Fibroblast of lung (primary cell): Measurements from ENCODE around the gene MFAP2. TPM values are rescaled to one million over a fixed set of nuclear protein-coding genes. Genes with fewer than 3 reads are reported as not detected.

Source experiments
- DNase-seq, 2 donors: peaks; one replicate each; pipeline versions ENCODE4 v3.0.0 to v3.0.0-alpha.2; 2010; ENCODE audit warnings: low read depth in 2 of 2
- H2AFZ ChIP-seq: 2 replicates; pipeline ENCODE4 v1.5.1; 2012; ENCODE audit warnings: low read length, control low read depth, inconsistent platforms
- H3K27ac ChIP-seq: 2 replicates; pipeline ENCODE4 v1.5.1; 2011; ENCODE audit warnings: low read length, control low read depth; ENCODE audit not compliant: insufficient read depth
- H3K27me3 ChIP-seq: 2 replicates; pipeline ENCODE4 v1.5.1; 2011; ENCODE audit warnings: mild to moderate bottlenecking, low read length; ENCODE audit not compliant: control insufficient read depth, insufficient read depth
- H3K36me3 ChIP-seq: 2 replicates; pipeline ENCODE4 v1.5.1; 2011; ENCODE audit warnings: low read length; ENCODE audit not compliant: control insufficient read depth, insufficient read depth
- H3K4me1 ChIP-seq: 2 replicates; pipeline ENCODE4 v1.5.1; 2011; ENCODE audit warnings: low read length; ENCODE audit not compliant: control insufficient read depth, insufficient read depth; ENCODE audit errors: extremely low read depth
- H3K4me2 ChIP-seq: 2 replicates; pipeline ENCODE4 v1.5.1; 2011; ENCODE audit warnings: low read length, control low read depth; ENCODE audit not compliant: insufficient read depth; ENCODE audit errors: extremely low read depth
- H3K4me3 ChIP-seq, 4 experiments: fragments of 200-600 bp in 1 of 4; sonication (generic) in 1 of 4; replicated peaks in 1 of 4; 2 replicates each; pipeline ENCODE4 v1.5.1; 2011 to 2016; ENCODE audit warnings: low read length in 4 of 4, low read depth in 3 of 4, mild to moderate bottlenecking in 3 of 4, control low read depth in 2 of 4, inconsistent platforms in 1 of 4, mixed read lengths in 1 of 4; ENCODE audit not compliant: insufficient read depth in 1 of 4; ENCODE audit errors: control extremely low read depth in 1 of 4
- H3K79me2 ChIP-seq: 2 replicates; pipeline ENCODE4 v1.5.1; 2012; ENCODE audit warnings: mild to moderate bottlenecking, low read length, inconsistent platforms; ENCODE audit not compliant: control insufficient read depth, insufficient read depth
- H3K9ac ChIP-seq: 2 replicates; pipeline ENCODE4 v1.5.1; 2011; ENCODE audit warnings: mild to moderate bottlenecking, low read length, control low read depth; ENCODE audit not compliant: insufficient read depth
- H3K9me3 ChIP-seq: 2 replicates; pipeline ENCODE4 v1.5.1; 2012; ENCODE audit warnings: low read depth, low read length; ENCODE audit not compliant: control insufficient read depth, insufficient read depth
- H4K20me1 ChIP-seq: 2 replicates; pipeline ENCODE4 v1.5.1; 2011; ENCODE audit warnings: low read length; ENCODE audit not compliant: control insufficient read depth, insufficient read depth; ENCODE audit errors: extremely low read depth
- EZH2 ChIP-seq: IDR thresholded peaks from 2 replicates; pipeline ENCODE4 v1.5.1; 2012; ENCODE audit warnings: low read length, control low read depth, mild to moderate bottlenecking; ENCODE audit errors: missing control alignments
- polyA plus RNA-seq, 2 donors: library from polyadenylated mRNA; depleted of rRNA in 1 of 2; stranded (reverse) in 1 of 2; unstranded in 1 of 2; fragments of >200 nt; gene quantifications; 2 replicates each; pipeline ENCODE4 v1.2.1, GENCODE V29; 2011 to 2012; ENCODE audit warnings: missing spikeins in 1 of 2
- total RNA-seq: library from RNA; depleted of rRNA; stranded (reverse); fragments of >200 nt; gene quantifications from 2 replicates; pipeline ENCODE4 v1.2.1, GENCODE V29; 2014
- TF ChIP-seq, protein P1 (sequence below), 2 donors: IDR thresholded peaks in 1 of 2; conservative IDR thresholded peaks in 1 of 2; 1 replicate in 1 of 2; 2 replicates in 1 of 2; pipeline ENCODE4 v1.5.1; 2011 to 2012; ENCODE audit warnings: low read length in 2 of 2, control low read depth in 1 of 2, inconsistent platforms in 1 of 2, low read depth in 1 of 2, mild to moderate bottlenecking in 1 of 2

Gene MFAP2
- total and polyA plus RNA-seq, 2 donors (not counting 1 experiment from before 2014, with no cell fraction given): 14.1 to 16.2 TPM

- Histone ChIP-seq H3K4me1 (no peaks in the 10 kb centered on the region), H3K4me2 (no peak overlapping the region), H2AFZ (no peak overlapping the region), H3K9me3 (no peaks in the 10 kb centered on the region), H3K36me3 (peaks cover 5% of the 10 kb centered on the region), H3K9ac (no peak overlapping the region), H3K79me2 (no peaks in the 10 kb centered on the region), H3K27ac (no peak overlapping the region), H4K20me1 (no peaks in the 10 kb centered on the region), H3K4me3 (no peak overlapping the region), H3K27me3 (no peaks in the 10 kb centered on the region)
- TF ChIP-seq, protein P1, sequence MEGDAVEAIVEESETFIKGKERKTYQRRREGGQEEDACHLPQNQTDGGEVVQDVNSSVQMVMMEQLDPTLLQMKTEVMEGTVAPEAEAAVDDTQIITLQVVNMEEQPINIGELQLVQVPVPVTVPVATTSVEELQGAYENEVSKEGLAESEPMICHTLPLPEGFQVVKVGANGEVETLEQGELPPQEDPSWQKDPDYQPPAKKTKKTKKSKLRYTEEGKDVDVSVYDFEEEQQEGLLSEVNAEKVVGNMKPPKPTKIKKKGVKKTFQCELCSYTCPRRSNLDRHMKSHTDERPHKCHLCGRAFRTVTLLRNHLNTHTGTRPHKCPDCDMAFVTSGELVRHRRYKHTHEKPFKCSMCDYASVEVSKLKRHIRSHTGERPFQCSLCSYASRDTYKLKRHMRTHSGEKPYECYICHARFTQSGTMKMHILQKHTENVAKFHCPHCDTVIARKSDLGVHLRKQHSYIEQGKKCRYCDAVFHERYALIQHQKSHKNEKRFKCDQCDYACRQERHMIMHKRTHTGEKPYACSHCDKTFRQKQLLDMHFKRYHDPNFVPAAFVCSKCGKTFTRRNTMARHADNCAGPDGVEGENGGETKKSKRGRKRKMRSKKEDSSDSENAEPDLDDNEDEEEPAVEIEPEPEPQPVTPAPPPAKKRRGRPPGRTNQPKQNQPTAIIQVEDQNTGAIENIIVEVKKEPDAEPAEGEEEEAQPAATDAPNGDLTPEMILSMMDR (conservative IDR thresholded peaks at IDR 0.05 in 1 of 2, IDR thresholded peaks at IDR 0.05 in 1 of 2; ENCODE audit: low read depth in 1 of 2, low read length in 2 of 2): no peak
- no peak for TF ChIP-seq EZH2
- DNase-seq: no peak
Measured at GRCh38 chr1:16996845-16997244, 16.4 kb upstream of the MFAP2 start.

DNA sequence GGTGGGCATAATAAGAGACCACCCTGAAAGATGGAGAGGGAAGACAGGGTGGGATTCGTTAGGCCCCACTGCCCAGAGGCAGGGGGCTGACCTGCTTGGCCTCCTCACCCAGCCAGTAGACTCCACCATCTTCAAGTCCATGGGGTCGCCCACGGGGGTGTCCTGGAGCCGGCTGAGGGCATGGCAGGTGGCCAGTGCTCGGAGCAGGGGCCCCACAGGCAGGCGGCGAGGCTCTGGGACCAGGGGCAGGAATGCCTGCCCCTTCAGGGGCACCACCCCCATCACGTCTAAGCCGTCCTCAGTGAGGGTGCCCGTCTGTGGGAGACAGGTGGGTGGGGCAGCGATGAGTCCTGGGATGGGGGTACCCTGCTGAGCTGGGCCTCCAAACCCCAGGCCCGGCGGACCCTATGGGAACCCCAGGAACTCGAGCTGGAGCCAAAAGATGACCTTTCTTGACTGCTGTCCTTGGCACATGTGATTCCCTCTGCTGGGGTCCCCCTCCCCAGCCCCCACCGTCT lies 13.2 kb upstream of the MFAP2 start:
- H3K27me3 ChIP-seq: no peaks in the 10 kb centered on the region
- TF ChIP-seq EZH2: no peak
- TF ChIP-seq, protein P1 (conservative IDR thresholded peaks at IDR 0.05 in 1 of 2, IDR thresholded peaks at IDR 0.05 in 1 of 2; ENCODE audit: low read depth in 1 of 2, low read length in 2 of 2): no peak
- peaks cover 1% of the 10 kb centered on the region for H3K36me3 ChIP-seq
- no peaks in the 10 kb centered on the region for H3K9me3 ChIP-seq
- no peak overlapping the region for H3K4me3 ChIP-seq
- no peak overlapping the region for H2AFZ ChIP-seq
- no peaks in the 10 kb centered on the region for H4K20me1 ChIP-seq
- no peak overlapping the region for H3K27ac ChIP-seq
- H3K4me1 ChIP-seq: no peaks in the 10 kb centered on the region
- no peak overlapping the region for H3K4me2 ChIP-seq
- H3K9ac ChIP-seq: no peak overlapping the region
- no peak for DNase-seq
- no peaks in the 10 kb centered on the region for H3K79me2 ChIP-seq

- Histone ChIP-seq H3K4me1 (no peaks in the 10 kb centered on the region), H2AFZ (no peak overlapping the region), H4K20me1 (no peaks in the 10 kb centered on the region), H3K27ac (no peak overlapping the region), H3K79me2 (no peaks in the 10 kb centered on the region), H3K4me2 (no peak overlapping the region), H3K27me3 (no peaks in the 10 kb centered on the region), H3K9me3 (no peaks in the 10 kb centered on the region), H3K36me3 (peaks cover 4% of the 10 kb centered on the region), H3K9ac (no peak overlapping the region), H3K4me3 (no peak overlapping the region)
- no peak for TF ChIP-seq EZH2
- TF ChIP-seq, protein P1 (conservative IDR thresholded peaks at IDR 0.05 in 1 of 2, IDR thresholded peaks at IDR 0.05 in 1 of 2; ENCODE audit: low read depth in 1 of 2, low read length in 2 of 2): no peak
- DNase-seq: no peak
Measured at GRCh38 chr1:16992675-16993074, 12.3 kb upstream of the MFAP2 start.
